COLO829 (cell line): Measurements from ENCODE around the gene CDYL2.

Source experiments
- DNase-seq: peaks from one replicate; pipeline ENCODE4 v3.0.0; 2012; ENCODE audit warnings: low spot score

CDYL2 gene

GRCh38 chr16:80620736-80621605 is 183.4 kb downstream of the CDYL2 start:
- no peak for DNase-seq

DNA sequence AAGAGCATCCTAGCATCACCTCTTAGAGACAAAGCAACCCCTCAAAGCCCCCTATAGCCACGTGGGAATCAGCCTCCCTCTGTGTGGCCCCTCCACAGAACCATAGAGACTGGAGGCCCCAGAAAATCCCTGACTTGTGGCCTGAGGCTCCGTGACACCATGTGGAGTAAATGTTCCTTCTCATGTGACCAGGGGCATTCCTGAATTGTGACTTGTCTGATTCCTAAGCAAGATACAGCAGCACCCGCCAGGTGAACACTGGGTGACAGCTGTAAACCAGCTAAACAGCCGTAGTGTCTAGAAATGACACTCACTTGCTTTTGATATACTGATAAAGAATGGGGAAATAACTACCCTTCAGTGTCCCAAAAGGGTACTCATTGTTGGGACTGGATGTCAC is 184.6 kb downstream of the CDYL2 start:
- DNase-seq: no peak

DNA sequence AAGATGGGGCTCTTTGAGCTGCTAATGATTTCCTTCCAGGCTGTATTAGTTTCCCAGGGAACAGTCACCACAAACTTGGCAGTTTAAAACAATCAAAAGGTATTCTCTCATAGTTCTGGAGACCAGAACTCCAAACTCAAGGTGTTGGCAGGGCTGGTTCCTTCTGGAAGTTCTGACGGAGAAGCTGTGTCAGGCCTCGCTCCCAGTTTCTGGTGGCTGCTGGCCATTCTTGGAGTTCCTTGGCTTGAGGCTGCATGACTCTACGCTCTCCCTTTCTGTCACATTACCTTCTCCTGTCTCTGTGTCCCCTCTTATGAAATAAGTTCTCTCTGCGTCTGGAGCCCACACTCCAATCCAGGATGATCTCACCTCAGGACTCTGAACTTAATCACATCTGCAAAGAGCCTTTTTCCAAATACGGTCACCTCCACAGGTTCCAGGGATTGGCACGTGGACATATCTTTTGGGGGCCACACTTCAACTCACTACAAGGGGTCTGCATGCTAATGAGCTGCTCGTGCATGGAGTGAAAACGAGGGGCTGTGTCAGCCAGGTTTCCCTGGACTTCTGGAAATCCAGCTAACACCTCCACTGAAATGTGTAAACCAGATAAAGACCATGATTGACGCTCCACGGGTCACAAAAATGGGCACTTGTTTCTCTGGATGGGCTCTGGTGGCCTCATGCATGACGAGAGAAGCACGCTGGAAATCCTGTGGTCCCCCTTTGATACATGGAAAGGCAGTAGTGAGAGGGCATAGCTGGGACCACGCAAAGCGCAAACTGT is 185.3 kb downstream of the CDYL2 start:
- no peak for DNase-seq

- DNase-seq: no peak
These were observed 188.0 kb downstream of the CDYL2 start for GRCh38 chr16:80616362-80616761.

DNA sequence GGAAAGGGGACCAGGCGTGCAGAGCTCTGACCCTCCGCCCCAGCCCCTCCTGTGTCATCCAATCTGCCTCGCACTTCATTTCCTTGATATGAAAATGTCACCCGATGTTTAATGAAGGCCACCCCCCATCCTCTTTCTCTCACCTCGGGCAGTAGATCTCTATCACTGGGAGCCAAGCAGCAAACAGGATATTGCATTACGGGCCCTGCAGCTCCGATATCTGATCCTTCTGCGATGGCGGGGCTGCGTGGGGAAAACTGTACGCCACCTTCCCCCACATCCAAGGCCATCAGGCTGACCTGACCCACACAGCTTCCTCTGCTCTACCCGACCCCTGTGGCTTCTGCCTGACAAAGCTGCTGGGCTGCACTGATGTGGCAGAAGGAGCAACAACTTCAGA is 188.7 kb downstream of the CDYL2 start:
- DNase-seq: no peak

DNA sequence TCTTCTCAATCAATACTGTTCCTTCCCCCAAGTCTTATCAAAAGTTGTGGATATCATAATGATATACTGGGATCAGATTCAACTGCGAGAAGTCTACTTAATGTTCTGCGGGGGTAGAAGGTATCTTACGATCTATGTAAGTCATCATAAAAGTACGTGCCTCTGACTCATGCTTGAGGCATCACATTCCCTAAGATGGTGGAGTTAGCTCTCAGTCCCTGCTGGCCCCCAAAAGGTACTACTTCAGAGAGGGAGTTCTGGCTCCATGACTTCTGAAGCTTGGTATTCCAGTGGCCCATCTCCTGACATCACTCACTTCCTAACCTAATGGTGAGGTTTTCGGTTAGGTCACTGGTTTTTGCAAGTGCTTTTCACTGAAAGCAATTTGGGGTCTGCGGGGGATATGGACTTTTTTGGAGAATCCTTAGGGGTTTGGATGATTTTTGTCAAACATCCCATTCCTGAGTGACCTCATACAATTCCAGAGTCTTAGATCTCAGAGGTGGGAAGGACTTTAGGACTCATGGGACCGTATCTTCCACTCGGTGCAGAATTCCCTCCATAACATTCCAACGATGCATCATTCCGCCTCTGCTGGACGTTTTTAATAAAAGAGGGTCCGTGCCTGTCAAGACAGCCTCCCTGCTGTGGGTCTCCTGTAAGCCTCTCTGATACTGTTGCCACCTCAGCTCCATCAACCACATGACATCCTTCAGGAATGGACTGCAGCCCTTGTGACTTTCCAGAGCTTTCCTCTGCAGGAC is 189.3 kb downstream of the CDYL2 start:
- peak; percentile 23 for DNase-seq

- no peak for DNase-seq
These were observed 191.9 kb downstream of the CDYL2 start for GRCh38 chr16:80612461-80613017.

- no peak for DNase-seq
These were observed 192.5 kb downstream of the CDYL2 start for GRCh38 chr16:80611930-80612327.

- no peak for DNase-seq
These were observed 193.0 kb downstream of the CDYL2 start for GRCh38 chr16:80611171-80611929.

DNA sequence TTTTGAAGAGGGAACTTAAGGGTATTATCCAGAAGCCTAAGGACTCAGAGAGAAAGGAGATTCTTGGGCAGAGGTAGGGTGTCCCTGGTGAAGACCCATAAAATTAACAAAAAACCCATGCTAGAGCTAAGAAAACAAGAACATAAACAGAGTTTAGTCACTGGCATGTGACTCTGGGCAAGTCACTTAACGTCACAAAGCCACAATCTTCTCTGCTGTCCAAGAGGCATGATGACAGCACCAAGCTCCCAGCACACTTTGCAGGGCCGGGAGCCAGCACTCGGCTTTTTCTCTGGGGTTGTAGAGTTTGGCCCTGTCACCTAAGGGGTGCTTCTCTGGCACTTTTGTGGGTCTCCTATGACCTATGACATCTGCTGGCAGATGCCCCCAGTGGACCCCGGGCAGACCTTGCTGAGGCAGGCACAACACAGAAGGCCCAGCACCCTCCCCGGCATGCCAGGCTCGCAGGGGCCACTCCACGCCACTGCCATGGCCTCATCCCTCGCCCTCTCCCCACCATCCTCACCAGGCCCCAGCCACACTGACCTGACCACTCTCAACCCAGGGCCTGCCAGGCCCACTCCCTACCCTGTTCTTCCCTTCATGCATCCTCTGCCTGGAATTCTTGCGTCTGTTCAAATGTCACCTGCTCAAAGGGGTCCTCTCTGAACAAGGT is 193.8 kb downstream of the CDYL2 start:
- no peak for DNase-seq

- no peak for DNase-seq
These were observed 195.5 kb downstream of the CDYL2 start for GRCh38 chr16:80608946-80609345.

- DNase-seq: no peak
These were observed 197.2 kb downstream of the CDYL2 start for GRCh38 chr16:80607204-80607603.

DNA sequence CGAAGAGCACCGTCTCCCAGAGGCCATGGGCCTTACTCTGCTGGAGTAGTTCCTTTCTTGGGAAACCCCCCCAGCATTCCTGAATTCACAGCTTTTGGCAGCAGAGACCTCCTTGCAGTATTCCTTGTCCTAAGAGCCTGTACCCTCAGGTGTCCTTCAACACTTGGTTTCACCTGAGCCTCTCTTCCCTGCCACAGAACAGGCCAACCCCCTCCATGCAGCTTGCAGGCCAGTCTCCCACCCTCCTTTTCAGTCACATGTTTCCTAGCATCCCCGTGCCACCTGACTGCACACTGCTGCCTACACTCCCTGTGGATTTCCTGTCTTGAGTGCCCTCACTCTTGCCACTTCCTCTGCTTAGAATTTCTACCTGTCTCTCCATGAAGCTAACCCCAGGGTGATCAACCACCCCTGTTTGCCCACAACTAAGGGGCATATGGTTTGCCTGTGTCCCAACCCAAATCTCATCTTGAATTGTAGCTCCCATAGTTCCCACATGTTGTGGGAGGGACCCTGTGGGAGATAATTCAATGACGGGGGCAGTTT is 198.1 kb downstream of the CDYL2 start:
- DNase-seq: no peak

DNA sequence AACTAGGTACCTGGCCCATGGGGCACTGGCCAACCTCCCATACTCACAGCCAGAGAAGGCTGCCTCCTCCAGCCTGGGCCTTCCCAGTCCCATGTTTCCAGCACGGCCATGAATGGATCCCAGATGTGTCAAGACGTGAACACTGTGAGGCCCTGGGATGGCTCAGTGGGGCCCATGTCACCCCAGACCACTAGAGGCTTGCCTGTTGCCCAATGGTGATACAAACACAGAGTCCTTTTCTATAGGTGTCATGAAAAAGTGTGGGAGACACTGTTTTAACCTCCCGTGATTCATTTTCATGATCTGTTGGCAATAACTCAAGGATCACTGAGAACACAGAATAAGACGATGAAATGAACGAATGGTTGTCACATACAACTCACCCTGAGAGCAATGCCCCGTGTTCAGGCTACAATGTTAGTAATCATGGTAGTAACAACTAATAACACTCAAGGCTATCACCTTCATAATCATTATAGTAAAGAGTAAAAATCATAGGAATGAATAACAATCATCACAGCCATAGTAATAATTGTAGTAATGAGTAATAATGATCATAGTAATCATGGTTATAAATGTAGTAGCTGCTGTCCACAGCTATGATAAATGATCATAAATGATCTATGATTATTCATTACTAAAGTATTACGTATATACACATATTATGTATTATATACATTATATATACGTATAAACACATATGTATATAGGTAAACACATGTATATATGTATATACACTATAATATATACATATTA is 199.6 kb downstream of the CDYL2 start:
- DNase-seq: no peak

DNA sequence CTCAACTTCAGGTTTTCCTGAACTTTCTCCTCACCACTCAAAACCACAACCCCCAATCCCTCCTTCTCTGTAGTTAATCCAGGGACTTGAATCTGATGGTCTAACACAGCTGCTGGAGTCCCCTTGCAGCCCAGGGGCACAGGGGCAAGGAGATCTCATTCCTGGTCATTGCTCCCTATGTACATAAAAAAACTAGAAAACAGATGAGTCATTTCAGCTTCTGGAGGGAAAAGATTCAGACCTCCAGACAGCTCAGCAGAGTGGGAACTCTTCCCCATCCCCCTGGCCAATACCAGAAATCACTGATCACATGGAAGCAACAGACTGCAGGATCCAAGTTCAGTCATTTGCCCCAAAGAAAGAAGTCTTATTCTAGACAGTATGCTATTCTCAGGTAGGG is 201.5 kb downstream of the CDYL2 start:
- no peak for DNase-seq

DNA sequence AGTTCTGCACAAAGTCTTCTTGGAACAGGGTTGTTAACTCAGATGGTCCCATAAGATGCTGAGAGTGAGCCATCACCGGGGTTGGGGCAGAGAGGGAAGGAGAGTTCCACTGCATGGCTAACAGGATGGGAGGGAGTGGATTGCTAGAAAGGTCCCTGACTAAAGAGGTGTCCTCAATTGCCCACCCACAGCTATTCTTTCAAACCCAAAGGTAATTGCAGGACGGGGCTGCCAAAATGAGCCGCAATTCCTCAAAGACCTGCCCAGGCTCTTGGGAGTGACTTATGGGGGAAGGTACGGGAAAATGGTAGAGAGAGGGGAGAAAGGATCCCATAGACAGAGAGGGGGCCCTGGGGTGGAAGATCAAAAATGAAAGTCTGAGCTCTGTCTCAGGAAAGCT is 203.2 kb downstream of the CDYL2 start:
- DNase-seq: no peak

DNA sequence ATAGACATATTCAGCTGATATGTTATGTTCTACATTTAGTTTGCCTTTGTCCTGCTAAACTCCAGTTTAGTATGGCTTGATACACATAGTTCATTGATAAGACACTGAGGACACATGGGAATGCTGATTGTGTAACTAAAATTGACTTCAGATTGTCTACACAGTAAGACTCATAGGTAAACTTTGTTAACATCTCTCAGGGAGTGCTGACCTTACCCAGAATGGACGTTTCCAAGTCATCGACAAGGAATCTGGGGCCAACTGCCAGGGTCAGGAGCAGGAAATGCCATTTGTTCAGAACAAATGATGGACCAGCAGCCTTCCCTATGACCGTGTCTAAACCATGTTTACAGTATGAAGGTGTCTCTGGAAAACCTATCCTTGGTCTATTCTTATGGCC is 204.9 kb downstream of the CDYL2 start:
- DNase-seq: no peak

- no peak for DNase-seq
These were observed 207.7 kb downstream of the CDYL2 start for GRCh38 chr16:80596507-80597207.

DNA sequence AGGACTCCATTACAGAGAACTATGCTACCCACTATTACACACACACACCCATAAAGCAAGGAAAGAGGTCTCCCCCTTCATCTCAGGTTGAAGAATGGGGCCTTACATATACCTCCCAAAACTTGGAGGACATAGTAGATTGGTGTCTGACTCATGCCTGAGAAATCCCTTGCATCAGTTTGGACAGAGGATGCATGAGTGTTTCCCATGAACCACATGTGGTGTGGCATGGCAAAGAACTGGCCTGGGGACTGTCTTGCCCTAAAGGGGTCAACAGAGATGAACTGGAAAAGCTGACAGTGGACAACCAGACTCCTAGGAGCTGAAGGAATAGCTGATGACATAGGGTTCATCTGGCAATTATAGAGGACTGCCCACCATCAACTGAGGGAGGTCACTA is 209.6 kb downstream of the CDYL2 start:
- no peak for DNase-seq
